PC-9 (cell line): ENCODE results near the gene OR5M11. TPM values are rescaled to one million over a fixed set of nuclear protein-coding genes. Genes with fewer than 3 reads are reported as not detected.
"Not testable (repeated sequence)": the region's sequence is repeated elsewhere in the genome, so short reads cannot be mapped to it uniquely, and the experiment has no call there.

Experiments
- Bru-seq: library from RNA; stranded (reverse); fragments of 400-500 nt; gene quantifications from one replicate; lab custom pipeline; 2021; lab: Mats Ljungman, UMichigan
- BruChase-seq, 2 experiments: library from RNA; stranded (reverse); fragments of 400-500 nt; gene quantifications; one replicate each; lab custom pipeline; 2021; lab: Mats Ljungman, UMichigan
- BruUV-seq: library from RNA; stranded (reverse); fragments of 400-500 nt; replicated peaks from 2 replicates; lab custom pipeline; 2021; lab: Mats Ljungman, UMichigan
- CTCF ChIA-PET: fragments of 300-600 bp; sonication (Branson Sonifier 250); formaldehyde crosslinking; loops from one replicate; lab custom pipeline; 2022; ENCODE audit warnings: antibody characterized with exemption; lab: Charles Lee
- POLR2A ChIA-PET: fragments of 300-600 bp; sonication (Branson Sonifier 250); formaldehyde crosslinking; loops from one replicate; lab custom pipeline; 2022; ENCODE audit warnings: antibody characterized with exemption; ENCODE audit not compliant: unreplicated experiment; lab: Charles Lee
- DNase-seq, 2 experiments: peaks; one replicate each; pipeline versions ENCODE4 v3.0.0 to v3.0.0-alpha.2; 2015 to 2022; ENCODE audit warnings: mixed read lengths in 1 of 2
- H2AFZ ChIP-seq: fragments of 200-600 bp; sonication (generic); 2 replicates; pipeline ENCODE4 v1.8.1; 2017; ENCODE audit warnings: antibody characterized with exemption
- H3F3A ChIP-seq: fragments of 200-600 bp; sonication (generic); 2 replicates; pipeline ENCODE4 v1.8.1; 2017; ENCODE audit warnings: antibody characterized with exemption, mild to moderate bottlenecking, low read depth; ENCODE audit not compliant: insufficient read depth
- H3K27ac ChIP-seq: fragments of 200-600 bp; sonication (generic); 2 replicates; pipeline ENCODE4 v1.6.1; 2016; ENCODE audit warnings: mixed run types
- H3K27me3 ChIP-seq: fragments of 200-600 bp; sonication (generic); 2 replicates; pipeline ENCODE4 v1.6.1; 2016; ENCODE audit warnings: low read depth, mixed run types; ENCODE audit not compliant: insufficient read depth
- H3K36me3 ChIP-seq: fragments of 200-600 bp; sonication (generic); 2 replicates; pipeline ENCODE4 v1.6.1; 2016; ENCODE audit warnings: low read depth, mixed run types
- H3K4me1 ChIP-seq: fragments of 200-600 bp; sonication (generic); replicated peaks from 2 replicates; pipeline ENCODE4 v1.6.1; 2016; ENCODE audit warnings: mixed run types; ENCODE audit not compliant: insufficient read depth
- H3K4me2 ChIP-seq: fragments of 200-600 bp; sonication (generic); 2 replicates; pipeline ENCODE4 v1.6.1; 2017; ENCODE audit warnings: mixed run types
- H3K4me3 ChIP-seq: fragments of 200-600 bp; sonication (generic); 2 replicates; pipeline ENCODE4 v1.6.1; 2016; ENCODE audit warnings: mixed run types
- H3K79me2 ChIP-seq: fragments of 200-600 bp; sonication (generic); 2 replicates; pipeline ENCODE4 v1.6.1; 2017; ENCODE audit warnings: low read depth, mixed run types
- H3K9me2 ChIP-seq: fragments of 200-600 bp; sonication (generic); 2 replicates; pipeline ENCODE4 v1.8.1; 2017; ENCODE audit warnings: mild to moderate bottlenecking; ENCODE audit not compliant: insufficient read depth
- H3K9me3 ChIP-seq: fragments of 200-600 bp; sonication (generic); 2 replicates; pipeline ENCODE4 v1.8.1; 2016; ENCODE audit warnings: low read depth; ENCODE audit not compliant: insufficient read depth
- H4K20me1 ChIP-seq: fragments of 200-600 bp; sonication (generic); 2 replicates; pipeline ENCODE4 v1.8.1; 2017; ENCODE audit not compliant: insufficient read depth
- CTCF ChIP-seq: fragments of 200-600 bp; sonication (generic); conservative IDR thresholded peaks from 2 replicates; pipeline ENCODE4 v1.6.1; 2017; ENCODE audit warnings: mixed run types, antibody characterized with exemption, mild to moderate bottlenecking, moderate library complexity
- EZH2 ChIP-seq: fragments of 200-600 bp; sonication (generic); IDR thresholded peaks from 2 replicates; pipeline ENCODE4 v1.8.0; 2017; ENCODE audit warnings: antibody characterized with exemption, low read depth
- intact Hi-C: fragments of 100-400 bp; cut with micrococcal nuclease; formaldehyde crosslinking; loops from one replicate; pipeline ENCODE4 v1.10.0; 2022; ENCODE audit not compliant: unreplicated experiment
- long read RNA-seq: library from polyadenylated mRNA; stranded (forward); transcript quantifications from one replicate; pipeline ENCODE4 v2.0.0, GENCODE V29; 2022
- total RNA-seq: library from RNA; stranded (reverse); gene quantifications from 2 replicates; pipeline ENCODE4 v1.2.3, GENCODE V29; 2021

The OR5M11 gene
- total RNA-seq: not detected in 2 replicates
- Bru-seq, nascent RNA: not detected
- not detected for BruChase-seq, experiment 1, labeled RNA remaining after a 2-hour chase
- BruChase-seq, experiment 2, labeled RNA remaining after a 6-hour chase: not detected
- long read RNA-seq: 0 reads

GRCh38 chr11:56543157-56543556 lies at the start of gene OR5M11:
TSS of gene OR5M11 (minus strand) at chr11:56543257. CDS start at chr11:56543257, 0 bp downstream.
- DNase-seq: no peak
- no peaks in the 10 kb centered on the region for H3K9me3 ChIP-seq
- POLR2A ChIA-PET: no interaction called here
- no peak within 1 kb of the TSS for H3K4me2 ChIP-seq
- no peaks in the 10 kb centered on the region for H3K79me2 ChIP-seq
- H3K27ac ChIP-seq: no peak within 1 kb of the TSS
- H3K27me3 ChIP-seq: peaks cover 10% of the 10 kb centered on the region; the same call in 1 of the 2 replicates
- TF ChIP-seq CTCF (no peak), EZH2 (no peak)
- H3K4me1 ChIP-seq: no peaks in the 10 kb centered on the region
- no peak within 1 kb of the TSS for H3K4me3 ChIP-seq
- CTCF ChIA-PET: no interaction called here
- no peaks in the 10 kb centered on the region for H3K9me2 ChIP-seq
- no TSS peak for BruUV-seq
- intact Hi-C loops: no loop called here
- H2AFZ ChIP-seq: no peak within 1 kb of the TSS
- H3K36me3 ChIP-seq: no peaks in the 10 kb centered on the region
- H4K20me1 ChIP-seq: no peaks in the 10 kb centered on the region
- H3F3A ChIP-seq: no peaks in the 10 kb centered on the region

- H3K4me3 ChIP-seq, BruUV-seq, H3K79me2 ChIP-seq, DNase-seq, intact Hi-C loops, H2AFZ ChIP-seq, H4K20me1 ChIP-seq, POLR2A ChIA-PET, H3F3A ChIP-seq, H3K4me2 ChIP-seq, H3K36me3 ChIP-seq, H3K27ac ChIP-seq, H3K9me3 ChIP-seq, CTCF ChIA-PET, H3K4me1 ChIP-seq, H3K27me3 ChIP-seq, H3K9me2 ChIP-seq: not testable (repeated sequence)
Observed at GRCh38 chr11:56592088-56592717, 49.1 kb upstream of the OR5M11 start.

GRCh38 chr11:56577621-56578020 lies 34.6 kb upstream of the OR5M11 start, which contains the start of gene OR5M10:
TSS of gene OR5M10 (minus strand) at chr11:56577721. CDS start at chr11:56577721, 0 bp downstream.
- H3K4me3 ChIP-seq: no peak within 1 kb of the TSS
- ChIA-PET POLR2A (no interaction called here), CTCF (no interaction called here)
- no peaks in the 10 kb centered on the region for H4K20me1 ChIP-seq
- no peaks in the 10 kb centered on the region for H3K4me1 ChIP-seq
- peaks cover 3% of the 10 kb centered on the region; the same call in 1 of the 2 replicates for H3K9me2 ChIP-seq
- no peaks in the 10 kb centered on the region for H3K9me3 ChIP-seq
- H3K36me3 ChIP-seq: no peaks in the 10 kb centered on the region
- no peaks in the 10 kb centered on the region for H3K79me2 ChIP-seq
- no TSS peak for BruUV-seq
- TF ChIP-seq EZH2: no peak
- no peak for TF ChIP-seq CTCF
- 0 out of 2 replicates have a peak, but pooled peaks cover 6% of the 10 kb centered on the region for H3K27me3 ChIP-seq
- H2AFZ ChIP-seq: no peak within 1 kb of the TSS
- no peak within 1 kb of the TSS for H3K27ac ChIP-seq
- H3F3A ChIP-seq: no peaks in the 10 kb centered on the region
- no peak within 1 kb of the TSS for H3K4me2 ChIP-seq
- intact Hi-C loops: no loop called here
- no peak for DNase-seq
